ENCODE measurements around the gene AHDC1. TPM values are rescaled to one million over a fixed set of nuclear protein-coding genes. Genes with fewer than 3 reads are reported as not detected.

AHDC1 gene
- total and polyA plus RNA-seq, 2 donors (not counting 3 experiments of a cell fraction or from before 2014, with no cell fraction given): 7.0 to 32.1 TPM

DNA sequence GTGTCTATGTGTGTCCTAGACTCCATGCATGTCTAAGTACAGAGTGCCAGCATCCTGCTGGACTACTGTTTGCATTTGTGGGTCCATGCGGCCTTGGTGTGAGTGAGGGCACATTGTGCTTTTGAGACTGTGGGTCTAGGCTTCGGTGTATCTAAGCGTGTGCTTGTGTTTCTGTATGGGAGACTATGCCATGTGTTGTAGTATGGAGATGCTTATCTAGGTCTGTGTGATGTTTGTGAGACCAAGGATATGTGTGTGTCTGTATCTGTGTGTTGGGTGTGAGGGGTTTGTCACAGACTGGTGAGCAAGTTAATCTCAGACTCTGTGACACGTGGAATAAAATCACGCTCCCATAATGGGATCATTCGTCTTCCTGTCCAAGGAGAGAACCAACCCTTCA lies 14.5 kb downstream of the AHDC1 start:
- Histone ChIP-seq H3K27ac (ENCODE audit: insufficient read depth, low read depth, low read length) (no peak overlapping the region), H4K20me1 (replicated peaks; ENCODE audit: control insufficient read depth, extremely low read depth, insufficient read depth, low read length) (no peaks in the 10 kb centered on the region), H2AFZ (ENCODE audit: low read depth, low read length) (no peak overlapping the region), H3K79me2 (ENCODE audit: control insufficient read depth, insufficient read depth, low read length) (no peaks in the 10 kb centered on the region), H3K4me2 (ENCODE audit: insufficient read depth, low read length) (no peak overlapping the region), H3K4me3 (replicated peaks in 1 of 3; ENCODE audit: insufficient read depth in 1 of 3, low read depth in 1 of 3, low read length in 3 of 3) (no peak overlapping the region), H3K9me1 (replicated peaks; ENCODE audit: control insufficient read depth, extremely low read depth, insufficient read depth, low read length) (no peaks in the 10 kb centered on the region), H3K4me1 (ENCODE audit: control insufficient read depth, extremely low read depth, insufficient read depth, low read length) (no peaks in the 10 kb centered on the region), H3K27me3 (ENCODE audit: control insufficient read depth in 2 of 2, insufficient read depth in 2 of 2, low read length in 2 of 2) (no peaks in the 10 kb centered on the region), H3K9ac (replicated peaks; ENCODE audit: extremely low read depth, insufficient read depth, low read length) (no peak overlapping the region), H3K9me3 (replicated peaks; ENCODE audit: control insufficient read depth, insufficient read depth, low read length) (no peaks in the 10 kb centered on the region), H3K36me3 (ENCODE audit: control insufficient read depth in 2 of 2, extremely low read depth in 1 of 2, insufficient read depth in 2 of 2, low read length in 2 of 2) (peaks cover 0 to 4% of the 10 kb centered on the region in 2 experiments)
- intact Hi-C loops (cut with micrococcal nuclease) (no loop called here), dilution Hi-C loops (cut with MboI; ENCODE audit: extremely low pct_ligation_motif_present, low sequenced_read_pairs) (loop anchor here (25.0 kb wide), 1 partner anchor 177 kb away; no protein-coding TSS in a partner anchor)
- ChIA-PET POLR2A (no interaction called here), CTCF (interaction anchor here (2.4 kb wide), 1 partner anchor 32 kb away, joined by 14 read pairs; no protein-coding TSS in a partner anchor)
- no peak for TF ChIP-seq JUN (IDR thresholded peaks at IDR 0.05; ENCODE audit: borderline replicate concordance, insufficient read depth, insufficient read length, low read depth)
- no peak for TF ChIP-seq FOS (IDR thresholded peaks at IDR 0.05; ENCODE audit: borderline replicate concordance, insufficient read depth, low read length)
- TF ChIP-seq POLR2A (IDR thresholded peaks at IDR 0.05; ENCODE audit: low read depth, low read length): no peak
- no peak for TF ChIP-seq EZH2 (IDR thresholded peaks at IDR 0.05; ENCODE audit: borderline replicate concordance, low read depth, low read length, severe bottlenecking)
- no peak for TF ChIP-seq MYC (IDR thresholded peaks at IDR 0.05; ENCODE audit: low read depth, low read length)
- TF ChIP-seq, protein P1, sequence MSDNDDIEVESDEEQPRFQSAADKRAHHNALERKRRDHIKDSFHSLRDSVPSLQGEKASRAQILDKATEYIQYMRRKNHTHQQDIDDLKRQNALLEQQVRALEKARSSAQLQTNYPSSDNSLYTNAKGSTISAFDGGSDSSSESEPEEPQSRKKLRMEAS (IDR thresholded peaks at IDR 0.05; ENCODE audit: insufficient read depth, insufficient read length): no peak
- no peak for TF ChIP-seq POLR2AphosphoS5 (IDR thresholded peaks at IDR 0.05; ENCODE audit: insufficient read depth, low read depth, low read length)
- TF ChIP-seq, protein P2, sequence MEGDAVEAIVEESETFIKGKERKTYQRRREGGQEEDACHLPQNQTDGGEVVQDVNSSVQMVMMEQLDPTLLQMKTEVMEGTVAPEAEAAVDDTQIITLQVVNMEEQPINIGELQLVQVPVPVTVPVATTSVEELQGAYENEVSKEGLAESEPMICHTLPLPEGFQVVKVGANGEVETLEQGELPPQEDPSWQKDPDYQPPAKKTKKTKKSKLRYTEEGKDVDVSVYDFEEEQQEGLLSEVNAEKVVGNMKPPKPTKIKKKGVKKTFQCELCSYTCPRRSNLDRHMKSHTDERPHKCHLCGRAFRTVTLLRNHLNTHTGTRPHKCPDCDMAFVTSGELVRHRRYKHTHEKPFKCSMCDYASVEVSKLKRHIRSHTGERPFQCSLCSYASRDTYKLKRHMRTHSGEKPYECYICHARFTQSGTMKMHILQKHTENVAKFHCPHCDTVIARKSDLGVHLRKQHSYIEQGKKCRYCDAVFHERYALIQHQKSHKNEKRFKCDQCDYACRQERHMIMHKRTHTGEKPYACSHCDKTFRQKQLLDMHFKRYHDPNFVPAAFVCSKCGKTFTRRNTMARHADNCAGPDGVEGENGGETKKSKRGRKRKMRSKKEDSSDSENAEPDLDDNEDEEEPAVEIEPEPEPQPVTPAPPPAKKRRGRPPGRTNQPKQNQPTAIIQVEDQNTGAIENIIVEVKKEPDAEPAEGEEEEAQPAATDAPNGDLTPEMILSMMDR (IDR thresholded peaks at IDR 0.05; ENCODE audit: extremely low read depth in 1 of 2, insufficient read depth in 1 of 2, low read depth in 1 of 2, low read length in 2 of 2): no peak
- no peak for TF ChIP-seq GATA2 (IDR thresholded peaks at IDR 0.05; ENCODE audit: insufficient read depth, insufficient read length, low read depth, low read length)
- no TSS peak for BruUV-seq (replicated peaks)
- no peak for DNase-seq (ENCODE audit: low read depth, low spot score)
- FAIRE-seq: no peak
